Measurements from ENCODE around the gene ACE. TPM values are rescaled to one million over a fixed set of nuclear protein-coding genes. Genes with fewer than 3 reads are reported as not detected.

The ACE gene
- total RNA-seq, 2 experiments from 2014 or later = 18.2 to 19.3 TPM

GRCh38 chr17:63481488-63481870 is 4.6 kb downstream of the ACE start:
- peaks cover 16% of the 10 kb centered on the region for H3K27me3 Mint-ChIP-seq
- no peaks in the 10 kb centered on the region for H3K9me3 Mint-ChIP-seq
- no peaks in the 10 kb centered on the region for H3K36me3 Mint-ChIP-seq
- no peak overlapping the region for H3K27ac Mint-ChIP-seq
- DNase-seq (no peak), ATAC-seq (ENCODE audit: low read depth) (no peak)
- peaks cover 2% of the 10 kb centered on the region for H3K4me1 Mint-ChIP-seq
- POLR2A ChIA-PET = no interaction called here
- no peak overlapping the region for H3K4me3 Mint-ChIP-seq

- Mint-ChIP-seq H3K9me3 (no peaks in the 10 kb centered on the region), H3K27me3 (peaks cover 15% of the 10 kb centered on the region), H3K4me1 (peaks cover 2% of the 10 kb centered on the region), H3K36me3 (no peaks in the 10 kb centered on the region), H3K4me3 (no peak overlapping the region), H3K27ac (no peak overlapping the region)
- POLR2A ChIA-PET = no interaction called here
- ATAC-seq (ENCODE audit: low read depth) (no peak), DNase-seq (no peak)
Measured at GRCh38 chr17:63482509-63482908, 5.6 kb downstream of the ACE start.

DNA sequence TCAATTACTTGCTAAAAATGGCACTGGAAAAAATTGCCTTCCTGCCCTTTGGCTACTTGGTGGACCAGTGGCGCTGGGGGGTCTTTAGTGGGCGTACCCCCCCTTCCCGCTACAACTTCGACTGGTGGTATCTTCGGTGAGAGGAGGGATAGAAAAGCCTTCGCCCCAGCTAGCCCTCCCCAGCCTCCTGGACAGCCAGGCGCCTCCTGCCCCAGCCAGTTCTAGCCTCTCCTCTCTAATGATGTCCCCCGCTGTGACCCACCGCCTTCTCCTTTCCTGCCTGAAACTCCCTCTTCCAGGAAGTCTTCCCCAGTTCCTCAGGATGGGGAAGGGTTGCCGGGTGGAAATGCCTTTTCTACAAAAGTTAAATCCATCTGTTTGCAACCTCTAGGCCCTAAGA is 6.2 kb downstream of the ACE start:
- Mint-ChIP-seq H3K4me3 (no peak overlapping the region), H3K27ac (no peak overlapping the region), H3K27me3 (peaks cover 10% of the 10 kb centered on the region), H3K36me3 (no peaks in the 10 kb centered on the region), H3K9me3 (no peaks in the 10 kb centered on the region), H3K4me1 (no peaks in the 10 kb centered on the region)
- ATAC-seq (ENCODE audit: low read depth) (no peak), DNase-seq (no peak)
- POLR2A ChIA-PET = interaction anchor here (0.6 kb wide), 1 partner anchor 48 kb away, joined by 3 read pairs; no protein-coding TSS in a partner anchor

DNA sequence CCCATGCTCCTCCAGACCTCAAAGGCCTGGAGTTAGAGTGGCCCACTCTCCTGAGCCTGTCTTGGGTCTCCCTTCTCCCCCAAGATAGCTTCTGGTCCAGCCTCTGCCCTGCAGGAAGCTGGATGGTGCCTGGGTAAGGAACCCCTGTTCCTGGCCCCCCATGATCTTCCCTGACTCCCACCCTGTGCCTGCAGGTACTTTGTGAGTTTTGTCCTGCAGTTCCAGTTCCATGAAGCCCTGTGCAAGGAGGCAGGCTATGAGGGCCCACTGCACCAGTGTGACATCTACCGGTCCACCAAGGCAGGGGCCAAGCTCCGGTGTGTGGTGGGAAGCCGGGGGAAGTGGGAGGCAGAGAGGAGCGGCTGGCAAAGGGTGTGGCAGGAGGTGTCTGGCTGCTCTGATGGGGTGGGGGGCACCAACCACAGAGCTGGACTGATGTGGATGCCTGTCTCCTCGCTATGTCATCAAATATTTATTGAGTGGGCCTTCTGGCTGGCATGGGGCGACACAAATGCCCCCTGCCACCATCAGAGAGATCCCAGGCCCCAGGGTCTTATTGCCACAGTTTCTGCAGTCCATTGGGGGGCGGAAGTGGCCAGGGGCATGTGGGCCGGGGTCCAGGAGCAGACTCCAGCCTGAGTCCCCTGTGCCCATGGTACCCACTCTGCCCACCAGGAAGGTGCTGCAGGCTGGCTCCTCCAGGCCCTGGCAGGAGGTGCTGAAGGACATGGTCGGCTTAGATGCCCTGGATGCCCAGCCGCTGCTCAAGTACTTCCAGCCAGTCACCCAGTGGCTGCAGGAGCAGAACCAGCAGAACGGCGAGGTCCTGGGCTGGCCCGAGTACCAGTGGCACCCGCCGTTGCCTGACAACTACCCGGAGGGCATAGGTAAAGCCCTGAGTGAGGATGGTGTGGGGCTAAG is 7.1 kb downstream of the ACE start:
- ATAC-seq (ENCODE audit: low read depth) = no peak
- no peak overlapping the region for H3K27ac Mint-ChIP-seq
- H3K27me3 Mint-ChIP-seq = peaks cover 4% of the 10 kb centered on the region
- DNase-seq = no peak
- no peaks in the 10 kb centered on the region for H3K36me3 Mint-ChIP-seq
- POLR2A ChIA-PET = interaction anchor here (0.6 kb wide), 1 partner anchor 49 kb away, joined by 3 read pairs; no protein-coding TSS in a partner anchor
- H3K4me1 Mint-ChIP-seq = no peaks in the 10 kb centered on the region
- H3K9me3 Mint-ChIP-seq = no peaks in the 10 kb centered on the region
- no peak overlapping the region for H3K4me3 Mint-ChIP-seq

DNA sequence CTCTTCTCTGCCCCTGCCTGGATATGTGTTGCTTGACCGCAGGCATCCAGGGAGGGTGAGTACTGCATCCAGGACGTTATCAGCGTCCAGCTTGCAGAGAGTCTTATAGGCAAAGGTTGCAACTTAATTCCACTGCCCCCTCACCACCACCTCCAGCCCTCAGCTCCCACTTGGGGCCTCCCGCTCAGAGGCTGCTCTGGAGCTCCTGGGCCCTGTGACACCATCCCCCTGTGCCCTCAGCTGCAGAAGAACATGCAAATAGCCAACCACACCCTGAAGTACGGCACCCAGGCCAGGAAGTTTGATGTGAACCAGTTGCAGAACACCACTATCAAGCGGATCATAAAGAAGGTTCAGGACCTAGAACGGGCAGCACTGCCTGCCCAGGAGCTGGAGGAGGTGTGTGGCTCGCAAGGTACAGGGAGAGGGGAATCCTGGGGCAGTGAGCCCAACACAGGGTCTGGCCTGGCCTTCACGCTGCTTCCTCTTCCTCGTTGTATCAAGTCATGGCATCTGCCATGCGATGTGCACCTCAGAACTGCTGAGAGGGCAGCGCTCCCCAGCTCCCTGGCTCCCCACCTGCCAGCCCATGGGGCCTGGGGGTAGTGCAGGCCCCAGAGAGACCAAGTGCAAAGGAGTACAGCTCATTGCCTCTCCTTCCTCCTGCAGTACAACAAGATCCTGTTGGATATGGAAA is 9.6 kb downstream of the ACE start:
- DNase-seq (no peak), ATAC-seq (ENCODE audit: low read depth) (no peak)
- Mint-ChIP-seq H3K9me3 (no peaks in the 10 kb centered on the region), H3K4me1 (no peaks in the 10 kb centered on the region), H3K27ac (no peak overlapping the region), H3K27me3 (no peaks in the 10 kb centered on the region), H3K36me3 (no peaks in the 10 kb centered on the region), H3K4me3 (no peak overlapping the region)
- POLR2A ChIA-PET = no interaction called here

- DNase-seq = no peak
- no peaks in the 10 kb centered on the region for H3K36me3 Mint-ChIP-seq
- no peak overlapping the region for H3K4me3 Mint-ChIP-seq
- POLR2A ChIA-PET = no interaction called here
- ATAC-seq (ENCODE audit: low read depth) = no peak
- no peak overlapping the region for H3K27ac Mint-ChIP-seq
- H3K9me3 Mint-ChIP-seq = no peaks in the 10 kb centered on the region
- H3K27me3 Mint-ChIP-seq = no peaks in the 10 kb centered on the region
- H3K4me1 Mint-ChIP-seq = no peaks in the 10 kb centered on the region
Measured at GRCh38 chr17:63487014-63487339, 10.1 kb downstream of the ACE start.

- ATAC-seq (ENCODE audit: low read depth) = no peak
- Mint-ChIP-seq H3K27ac (no peak overlapping the region), H3K9me3 (no peaks in the 10 kb centered on the region), H3K4me1 (no peaks in the 10 kb centered on the region), H3K4me3 (no peak overlapping the region), H3K36me3 (no peaks in the 10 kb centered on the region), H3K27me3 (peaks cover 3% of the 10 kb centered on the region)
- no peak for DNase-seq
- POLR2A ChIA-PET = no interaction called here
Measured at GRCh38 chr17:63488851-63489250, 12.0 kb downstream of the ACE start.

DNA sequence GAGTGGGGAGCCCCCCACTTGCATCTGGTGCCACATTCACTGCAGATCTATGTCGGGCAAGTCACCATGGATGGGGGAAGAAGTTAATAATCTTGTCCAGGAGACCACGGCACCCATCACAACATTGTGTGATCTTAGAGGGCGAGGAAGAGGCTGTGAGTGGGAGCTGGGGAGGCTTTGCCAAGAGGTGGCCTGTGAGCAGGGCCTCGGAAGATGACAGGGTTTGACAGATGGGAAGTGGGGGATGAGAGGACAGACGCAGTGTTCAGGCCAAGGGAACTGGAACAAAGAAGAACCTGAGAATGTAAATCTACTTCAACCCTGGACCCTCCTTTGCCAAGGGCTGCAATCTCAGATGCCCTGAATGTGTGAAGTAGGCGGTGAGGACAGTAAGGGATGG is 12.4 kb downstream of the ACE start:
- Mint-ChIP-seq H3K27ac (no peak overlapping the region), H3K4me1 (no peaks in the 10 kb centered on the region), H3K27me3 (peaks cover 3% of the 10 kb centered on the region), H3K36me3 (no peaks in the 10 kb centered on the region), H3K9me3 (no peaks in the 10 kb centered on the region), H3K4me3 (no peak overlapping the region)
- no peak for DNase-seq
- ATAC-seq (ENCODE audit: low read depth) = no peak
- POLR2A ChIA-PET = no interaction called here

- H3K4me3 Mint-ChIP-seq = no peak overlapping the region
- peaks cover 3% of the 10 kb centered on the region for H3K27me3 Mint-ChIP-seq
- H3K36me3 Mint-ChIP-seq = no peaks in the 10 kb centered on the region
- ATAC-seq (ENCODE audit: low read depth) = no peak
- no peak for DNase-seq
- no peaks in the 10 kb centered on the region for H3K9me3 Mint-ChIP-seq
- POLR2A ChIA-PET = no interaction called here
- H3K27ac Mint-ChIP-seq = no peak overlapping the region
- H3K4me1 Mint-ChIP-seq = no peaks in the 10 kb centered on the region
Measured at GRCh38 chr17:63490329-63490728, 13.5 kb downstream of the ACE start.

DNA sequence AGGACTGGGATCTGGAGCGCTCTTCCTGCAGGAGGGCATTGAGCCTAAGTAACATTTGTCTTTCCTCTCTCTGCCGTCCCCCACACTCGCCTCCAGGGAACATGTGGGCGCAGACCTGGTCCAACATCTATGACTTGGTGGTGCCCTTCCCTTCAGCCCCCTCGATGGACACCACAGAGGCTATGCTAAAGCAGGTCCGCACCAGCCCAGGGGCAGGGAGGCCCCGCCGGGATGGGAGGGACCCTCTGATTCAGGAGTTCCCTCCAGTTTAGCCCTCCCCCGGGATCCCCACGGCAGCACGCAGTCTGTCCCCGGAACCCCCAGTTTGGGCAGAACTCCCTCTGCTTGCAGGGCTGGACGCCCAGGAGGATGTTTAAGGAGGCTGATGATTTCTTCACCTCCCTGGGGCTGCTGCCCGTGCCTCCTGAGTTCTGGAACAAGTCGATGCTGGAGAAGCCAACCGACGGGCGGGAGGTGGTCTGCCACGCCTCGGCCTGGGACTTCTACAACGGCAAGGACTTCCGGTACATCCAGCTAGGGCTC is 14.1 kb downstream of the ACE start:
- no peaks in the 10 kb centered on the region for H3K9me3 Mint-ChIP-seq
- no peaks in the 10 kb centered on the region for H3K4me1 Mint-ChIP-seq
- peaks cover 3% of the 10 kb centered on the region for H3K27me3 Mint-ChIP-seq
- no peaks in the 10 kb centered on the region for H3K36me3 Mint-ChIP-seq
- no peak overlapping the region for H3K27ac Mint-ChIP-seq
- no peak for ATAC-seq (ENCODE audit: low read depth)
- POLR2A ChIA-PET = no interaction called here
- no peak overlapping the region for H3K4me3 Mint-ChIP-seq
- DNase-seq = no peak

- Mint-ChIP-seq H3K27me3 (peaks cover 3% of the 10 kb centered on the region), H3K36me3 (no peaks in the 10 kb centered on the region), H3K4me1 (no peaks in the 10 kb centered on the region), H3K9me3 (no peaks in the 10 kb centered on the region), H3K27ac (no peak overlapping the region), H3K4me3 (no peak overlapping the region)
- POLR2A ChIA-PET = no interaction called here
- DNase-seq = no peak
- no peak for ATAC-seq (ENCODE audit: low read depth)
Measured at GRCh38 chr17:63491413-63491812, 14.6 kb downstream of the ACE start.

DNA sequence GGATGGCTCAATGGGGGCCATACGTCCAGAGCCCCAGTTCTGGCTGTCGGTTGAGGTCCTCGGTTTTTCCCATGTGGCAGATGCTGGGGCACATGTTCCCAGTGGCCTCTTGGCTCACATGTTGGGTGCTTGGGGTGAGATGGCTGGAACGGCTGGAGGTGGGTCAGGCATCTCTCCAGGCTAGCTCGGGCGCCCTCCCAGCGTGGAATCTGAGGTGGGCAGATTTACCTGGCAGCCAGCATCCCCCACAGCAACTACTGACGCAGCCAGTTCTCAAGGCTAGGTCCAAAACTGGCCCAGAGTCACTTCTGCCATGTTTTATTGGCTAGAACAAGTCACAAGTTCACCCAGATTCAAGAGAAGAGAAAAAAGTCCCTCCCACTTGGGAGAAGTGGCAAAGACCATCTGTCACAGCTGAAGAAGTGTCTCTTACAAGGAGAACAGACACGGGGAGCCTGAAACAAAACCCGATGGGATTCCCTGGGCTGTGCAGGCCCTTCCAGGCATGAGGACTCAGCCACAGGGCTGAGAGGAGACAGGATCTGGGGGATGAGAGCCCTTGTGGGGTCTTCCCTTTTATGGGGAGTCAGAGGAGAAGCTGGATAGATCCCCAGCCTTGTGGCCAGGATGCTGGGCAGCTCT is 15.2 kb downstream of the ACE start:
- H3K27me3 Mint-ChIP-seq = peaks cover 3% of the 10 kb centered on the region
- no peak overlapping the region for H3K4me3 Mint-ChIP-seq
- ATAC-seq (ENCODE audit: low read depth) = no peak
- no peak for DNase-seq
- H3K4me1 Mint-ChIP-seq = no peaks in the 10 kb centered on the region
- POLR2A ChIA-PET = no interaction called here
- H3K36me3 Mint-ChIP-seq = no peaks in the 10 kb centered on the region
- no peaks in the 10 kb centered on the region for H3K9me3 Mint-ChIP-seq
- H3K27ac Mint-ChIP-seq = no peak overlapping the region

DNA sequence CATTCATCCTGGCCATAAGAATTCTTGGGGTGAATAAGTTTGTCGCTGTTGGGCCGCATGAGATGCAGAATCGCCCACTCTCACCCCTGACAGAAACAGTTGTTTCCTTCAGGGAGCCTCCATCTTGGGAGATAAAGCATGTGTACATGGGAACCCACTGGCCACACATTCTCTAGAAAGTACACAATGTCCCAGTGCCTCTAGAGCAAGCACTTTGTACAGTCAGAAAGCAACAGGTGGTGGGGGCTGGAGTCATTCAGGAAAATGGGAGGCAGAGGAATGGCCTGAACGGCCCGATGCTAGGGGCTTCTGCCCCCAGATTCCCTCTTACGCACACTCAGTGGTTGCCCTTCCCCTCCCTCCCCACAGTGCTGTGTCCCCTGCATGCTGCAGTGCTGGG is 16.1 kb downstream of the ACE start:
- DNase-seq (no peak), ATAC-seq (ENCODE audit: low read depth) (no peak)
- Mint-ChIP-seq H3K4me1 (no peaks in the 10 kb centered on the region), H3K36me3 (no peaks in the 10 kb centered on the region), H3K9me3 (no peaks in the 10 kb centered on the region), H3K27me3 (peaks cover 3% of the 10 kb centered on the region), H3K4me3 (no peak overlapping the region), H3K27ac (no peak overlapping the region)
- POLR2A ChIA-PET = no interaction called here

DNA sequence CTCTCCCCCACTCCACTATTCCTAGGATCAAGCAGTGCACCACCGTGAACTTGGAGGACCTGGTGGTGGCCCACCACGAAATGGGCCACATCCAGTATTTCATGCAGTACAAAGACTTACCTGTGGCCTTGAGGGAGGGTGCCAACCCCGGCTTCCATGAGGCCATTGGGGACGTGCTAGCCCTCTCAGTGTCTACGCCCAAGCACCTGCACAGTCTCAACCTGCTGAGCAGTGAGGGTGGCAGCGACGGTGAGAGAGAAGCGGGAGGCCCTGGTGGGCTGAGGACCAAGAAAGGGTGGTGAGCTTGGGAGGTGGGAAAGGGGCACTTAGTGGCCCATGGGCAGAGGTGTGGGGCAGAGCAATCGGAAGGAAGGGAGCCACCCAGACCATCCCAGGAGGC is 16.6 kb downstream of the ACE start:
- H3K4me3 Mint-ChIP-seq = no peak overlapping the region
- no peak for ATAC-seq (ENCODE audit: low read depth)
- POLR2A ChIA-PET = no interaction called here
- DNase-seq = no peak
- peaks cover 3% of the 10 kb centered on the region for H3K27me3 Mint-ChIP-seq
- no peaks in the 10 kb centered on the region for H3K36me3 Mint-ChIP-seq
- no peaks in the 10 kb centered on the region for H3K9me3 Mint-ChIP-seq
- no peak overlapping the region for H3K27ac Mint-ChIP-seq
- H3K4me1 Mint-ChIP-seq = no peaks in the 10 kb centered on the region
